Activated CD4-positive, CD25-positive, alpha-beta regulatory T cell treated with anti-CD3 and anti-CD28 coated beads, Interleukin-2, amount 50 U/mL, for 72 hours (primary cell): ENCODE measurements around the gene NTPCR.

Source experiments
- DNase-seq: peaks from one replicate; pipeline ENCODE4 v3.0.0; 2021

The NTPCR gene

GRCh38 chr1:232927830-232928505 lies 22.4 kb upstream of the NTPCR start:
- DNase-seq: no peak

GRCh38 chr1:232932486-232933425 lies 17.7 kb upstream of the NTPCR start:
- no peak for DNase-seq

GRCh38 chr1:232936941-232937340 lies 13.5 kb upstream of the NTPCR start:
- no peak for DNase-seq

GRCh38 chr1:232937741-232938375 lies 12.6 kb upstream of the NTPCR start:
- DNase-seq: no peak

GRCh38 chr1:232938926-232939325 lies 11.5 kb upstream of the NTPCR start:
- no peak for DNase-seq

GRCh38 chr1:232939748-232940147 lies 10.7 kb upstream of the NTPCR start:
- no peak for DNase-seq

GRCh38 chr1:232940262-232940661 lies 10.1 kb upstream of the NTPCR start:
- DNase-seq: no peak

- DNase-seq: no peak
Observed at GRCh38 chr1:232942413-232943294, 7.8 kb upstream of the NTPCR start.

GRCh38 chr1:232943679-232944252 lies 6.6 kb upstream of the NTPCR start:
- no peak for DNase-seq

GRCh38 chr1:232944347-232944746 lies 6.1 kb upstream of the NTPCR start:
- no peak for DNase-seq

- no peak for DNase-seq
Observed at GRCh38 chr1:232949636-232950196, 695 bp upstream of the NTPCR start.

- no peak for DNase-seq
Observed at GRCh38 chr1:232951180-232951579, 769 bp downstream of the NTPCR start.

- no peak for DNase-seq
Observed at GRCh38 chr1:232951605-232952004, 1.2 kb downstream of the NTPCR start.

- DNase-seq: no peak
Observed at GRCh38 chr1:232952514-232953499, 2.4 kb downstream of the NTPCR start.

- DNase-seq: no peak
Observed at GRCh38 chr1:232954594-232955365, 4.4 kb downstream of the NTPCR start.

- no peak for DNase-seq
Observed at GRCh38 chr1:232956081-232956480, 5.7 kb downstream of the NTPCR start.

GRCh38 chr1:232958067-232958466 lies 7.7 kb downstream of the NTPCR start:
- no peak for DNase-seq

- DNase-seq: no peak
Observed at GRCh38 chr1:232962761-232963745, 12.6 kb downstream of the NTPCR start.

GRCh38 chr1:232964601-232965000 lies 14.2 kb downstream of the NTPCR start:
- no peak for DNase-seq
